ENCODE data around the gene AKAIN1.

The AKAIN1 gene

GRCh38 chr18:5106730-5107129 lies 90.3 kb downstream of the AKAIN1 start:
- in situ Hi-C loops (cut with HindIII; ENCODE audit: low pct_ligation_motif_present, low pct_unique_long_range_greater_than_20kb, low sequenced_read_pairs) = no loop called here
- peak; percentile 2 for DNase-seq

- in situ Hi-C loops (cut with HindIII; ENCODE audit: low pct_ligation_motif_present, low pct_unique_long_range_greater_than_20kb, low sequenced_read_pairs) = no loop called here
- no peak for DNase-seq
Measured at GRCh38 chr18:5104246-5104645, 92.8 kb downstream of the AKAIN1 start.

- in situ Hi-C loops (cut with HindIII; ENCODE audit: low pct_ligation_motif_present, low pct_unique_long_range_greater_than_20kb, low sequenced_read_pairs) = no loop called here
- DNase-seq = no peak
Measured at GRCh38 chr18:5103693-5104092, 93.4 kb downstream of the AKAIN1 start.

- no peak for DNase-seq
- in situ Hi-C loops (cut with HindIII; ENCODE audit: low pct_ligation_motif_present, low pct_unique_long_range_greater_than_20kb, low sequenced_read_pairs) = no loop called here
Measured at GRCh38 chr18:5103286-5103685, 93.8 kb downstream of the AKAIN1 start.

DNA sequence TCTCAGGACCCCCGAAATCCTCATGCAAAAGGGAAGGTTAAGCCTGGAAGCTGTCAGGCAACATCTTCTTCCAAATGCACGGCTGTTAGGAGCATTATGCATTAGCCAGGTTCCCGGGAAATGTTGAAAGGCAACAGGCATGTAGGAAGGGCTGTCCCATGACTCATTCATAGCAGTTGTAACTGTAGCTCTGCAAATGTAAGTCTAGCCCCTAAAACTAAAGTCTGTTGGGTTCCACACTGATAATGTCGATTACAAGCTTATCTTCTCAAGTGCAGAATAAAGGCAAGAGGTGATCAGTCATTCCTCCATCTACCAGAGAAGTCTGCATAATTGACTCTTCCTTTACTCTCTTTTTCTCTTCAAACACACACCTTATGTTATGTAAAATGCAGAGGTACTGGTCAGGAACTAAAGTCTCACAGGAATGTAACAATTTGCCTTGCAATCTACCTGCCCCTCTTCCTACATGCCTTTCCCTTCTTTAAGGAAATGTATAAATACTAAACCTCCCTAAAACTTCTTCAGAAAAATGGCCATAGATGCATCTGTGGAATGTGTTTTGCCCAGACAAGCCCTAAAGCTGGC lies 99.8 kb downstream of the AKAIN1 start:
- in situ Hi-C loops (cut with HindIII; ENCODE audit: low pct_ligation_motif_present, low pct_unique_long_range_greater_than_20kb, low sequenced_read_pairs) = no loop called here
- DNase-seq = no peak

- DNase-seq = no peak
- in situ Hi-C loops (cut with HindIII; ENCODE audit: low pct_ligation_motif_present, low pct_unique_long_range_greater_than_20kb, low sequenced_read_pairs) = no loop called here
Measured at GRCh38 chr18:5095239-5095638, 101.8 kb downstream of the AKAIN1 start.

DNA sequence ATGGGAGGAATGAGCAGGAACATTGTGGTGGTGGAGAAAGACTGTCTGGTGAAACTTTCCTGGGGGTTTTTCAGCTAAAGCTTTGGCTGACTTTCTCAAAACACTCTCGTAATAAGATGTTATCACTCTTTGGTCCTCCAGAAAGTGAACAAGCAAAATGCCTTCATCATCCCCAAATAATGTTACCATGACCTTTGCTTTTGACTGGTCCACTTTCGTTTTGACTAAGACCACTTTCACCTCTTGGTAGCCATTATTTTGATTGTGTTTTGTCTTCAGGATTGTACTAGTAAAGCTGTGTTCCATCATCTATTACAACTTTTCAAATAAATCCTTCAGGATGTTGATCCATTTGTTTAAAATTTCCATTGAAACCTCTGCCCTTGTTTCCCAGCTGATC lies 103.2 kb downstream of the AKAIN1 start:
- no peak for DNase-seq
- in situ Hi-C loops (cut with HindIII; ENCODE audit: low pct_ligation_motif_present, low pct_unique_long_range_greater_than_20kb, low sequenced_read_pairs) = no loop called here
